Smooth muscle cell (in vitro differentiated cells): Measurements from ENCODE around the gene KAT7. TPM values are rescaled to one million over a fixed set of nuclear protein-coding genes. Genes with fewer than 3 reads are reported as not detected.
"Not testable (repeated sequence)": the region's sequence is repeated elsewhere in the genome, so short reads cannot be mapped to it uniquely, and the experiment has no call there.

ENCODE experiments used
- DNase-seq: peaks from one replicate; lab custom pipeline; 2025; ENCODE audit not compliant: unreplicated experiment; lab: John Stamatoyannopoulos, UW
- H2AFZ ChIP-seq: fragments of 200-600 bp; sonication (generic); 2 replicates; pipeline ENCODE4 v1.6.0; 2016; ENCODE audit warnings: antibody characterized with exemption, low read depth, mild to moderate bottlenecking
- H3F3A ChIP-seq: fragments of 200-600 bp; sonication (generic); 2 replicates; pipeline ENCODE4 v1.6.0; 2017; ENCODE audit warnings: antibody characterized with exemption, low read depth
- H3K27ac ChIP-seq: fragments of 200-600 bp; sonication (generic); 2 replicates; pipeline ENCODE4 v1.5.1; 2016; ENCODE audit warnings: low read depth, mild to moderate bottlenecking
- H3K27me3 ChIP-seq: fragments of 200-600 bp; sonication (generic); 2 replicates; pipeline ENCODE4 v1.6.1; 2016; ENCODE audit warnings: low read depth, mild to moderate bottlenecking
- H3K36me3 ChIP-seq: fragments of 200-600 bp; sonication (generic); 2 replicates; pipeline ENCODE4 v1.5.1; 2016; ENCODE audit warnings: low read depth
- H3K4me1 ChIP-seq: fragments of 200-600 bp; sonication (generic); 2 replicates; pipeline ENCODE4 v1.5.1; 2016; ENCODE audit warnings: low read depth
- H3K4me2 ChIP-seq: fragments of 200-600 bp; sonication (generic); 2 replicates; pipeline ENCODE4 v1.6.0; 2016; ENCODE audit warnings: mild to moderate bottlenecking
- H3K4me3 ChIP-seq: fragments of 200-600 bp; sonication (generic); 2 replicates; pipeline ENCODE4 v1.5.1; 2016; ENCODE audit warnings: mild to moderate bottlenecking
- H3K79me2 ChIP-seq: fragments of 200-600 bp; sonication (generic); 2 replicates; pipeline ENCODE4 v1.6.0; 2016; ENCODE audit warnings: low read depth, mild to moderate bottlenecking
- H3K9ac ChIP-seq: fragments of 200-600 bp; sonication (generic); 2 replicates; pipeline ENCODE4 v1.6.0; 2016; ENCODE audit warnings: low read depth
- H3K9me3 ChIP-seq: fragments of 200-600 bp; sonication (generic); replicated peaks from 2 replicates; pipeline ENCODE4 v1.5.1; 2016; ENCODE audit warnings: low read depth
- H4K20me1 ChIP-seq: fragments of 200-600 bp; sonication (generic); 2 replicates; pipeline ENCODE4 v1.6.0; 2016; ENCODE audit warnings: low read depth
- CTCF ChIP-seq: fragments of 200-600 bp; sonication (generic); IDR thresholded peaks from 2 replicates; pipeline ENCODE4 v1.5.1; 2017; ENCODE audit warnings: borderline replicate concordance, mild to moderate bottlenecking, antibody characterized with exemption; ENCODE audit not compliant: insufficient read depth, poor library complexity, severe bottlenecking
- WGBS: methylation state at CpG from one replicate; pipeline ENCODE4 v1.1.7; 2016; ENCODE audit warnings: low lambda C conversion rate; 5-methylcytosine and 5-hydroxymethylcytosine counted together
- polyA plus RNA-seq: library from polyadenylated mRNA; unstranded; fragments of >200 nt; fragmentation: Nextera tagmentation; extraction: Ambion mirVana; gene quantifications from 2 replicates; pipeline ENCODE4 v1.2.1, GENCODE V29; 2016
- total RNA-seq: library from RNA; depleted of rRNA; stranded (reverse); fragments of >200 nt; gene quantifications from 2 replicates; pipeline ENCODE4 v1.2.3, GENCODE V29; 2014

Gene KAT7
- total and polyA plus RNA-seq, 2 experiments from 2014 or later = 21.7 to 32.0 TPM

GRCh38 chr17:49821916-49822315 lies 33.4 kb downstream of the KAT7 start:
- H3K9ac ChIP-seq = no peak overlapping the region
- no peaks in the 10 kb centered on the region for H3K4me1 ChIP-seq
- H3K79me2 ChIP-seq = no peaks in the 10 kb centered on the region
- no peak overlapping the region for H3K4me2 ChIP-seq
- H3K4me3 ChIP-seq = no peak overlapping the region
- TF ChIP-seq CTCF = no peak
- peaks cover 16% of the 10 kb centered on the region for H3F3A ChIP-seq
- 76% methylated on average over 1 of the region's 1 CpG for WGBS
- no peaks in the 10 kb centered on the region for H3K27me3 ChIP-seq
- H4K20me1 ChIP-seq = peaks cover 62% of the 10 kb centered on the region
- no peaks in the 10 kb centered on the region for H3K9me3 ChIP-seq
- H3K27ac ChIP-seq = no peak overlapping the region
- H3K36me3 ChIP-seq = peaks cover 18% of the 10 kb centered on the region
- H2AFZ ChIP-seq = no peak overlapping the region
- no peak for DNase-seq

GRCh38 chr17:49822829-49823228 lies 34.3 kb downstream of the KAT7 start:
- H3K9ac ChIP-seq = no peak overlapping the region
- no peaks in the 10 kb centered on the region for H3K27me3 ChIP-seq
- H2AFZ ChIP-seq = no peak overlapping the region
- DNase-seq = no peak
- no peaks in the 10 kb centered on the region for H3K4me1 ChIP-seq
- no peak overlapping the region for H3K4me2 ChIP-seq
- TF ChIP-seq CTCF = no peak
- 58% methylated on average over 2 of the region's 2 CpGs for WGBS
- peaks cover 16% of the 10 kb centered on the region for H3F3A ChIP-seq
- peaks cover 62% of the 10 kb centered on the region for H4K20me1 ChIP-seq
- H3K79me2 ChIP-seq = no peaks in the 10 kb centered on the region
- no peaks in the 10 kb centered on the region for H3K9me3 ChIP-seq
- H3K36me3 ChIP-seq = peaks cover 19% of the 10 kb centered on the region
- H3K4me3 ChIP-seq = no peak overlapping the region
- H3K27ac ChIP-seq = peak overlapping the region; percentile 60

- H3K79me2 ChIP-seq = no peaks in the 10 kb centered on the region
- WGBS = 55% methylated on average over 2 of the region's 2 CpGs
- H3K4me3 ChIP-seq = no peak overlapping the region
- no peak overlapping the region for H3K4me2 ChIP-seq
- H3K27me3 ChIP-seq = no peaks in the 10 kb centered on the region
- peaks cover 19% of the 10 kb centered on the region for H3K36me3 ChIP-seq
- H4K20me1 ChIP-seq = peaks cover 59% of the 10 kb centered on the region
- H3K4me1 ChIP-seq = no peaks in the 10 kb centered on the region
- DNase-seq = no peak
- H3F3A ChIP-seq = peaks cover 16% of the 10 kb centered on the region
- no peaks in the 10 kb centered on the region for H3K9me3 ChIP-seq
- no peak overlapping the region for H2AFZ ChIP-seq
- H3K9ac ChIP-seq = no peak overlapping the region
- TF ChIP-seq CTCF = no peak
- peak overlapping the region; percentile 60 for H3K27ac ChIP-seq
These were observed 35.1 kb downstream of the KAT7 start for GRCh38 chr17:49823614-49824013.

- Histone ChIP-seq H3K27ac (no peak overlapping the region), H3K9me3 (no peaks in the 10 kb centered on the region), H4K20me1 (peaks cover 54% of the 10 kb centered on the region), H3K4me3 (no peak overlapping the region), H2AFZ (no peak overlapping the region), H3K36me3 (peaks cover 19% of the 10 kb centered on the region), H3K79me2 (no peaks in the 10 kb centered on the region), H3K4me1 (no peaks in the 10 kb centered on the region), H3K27me3 (no peaks in the 10 kb centered on the region), H3K9ac (no peak overlapping the region), H3F3A (peaks cover 16% of the 10 kb centered on the region), H3K4me2 (no peak overlapping the region)
- no peak for TF ChIP-seq CTCF
- WGBS = 95% methylated on average over 2 of the region's 2 CpGs
- DNase-seq = no peak
These were observed 37.2 kb downstream of the KAT7 start for GRCh38 chr17:49825645-49826044.

GRCh38 chr17:49828325-49828724 lies 39.8 kb downstream of the KAT7 start:
- not testable (repeated sequence) for H3K27me3 ChIP-seq, H3K4me1 ChIP-seq, H3K9ac ChIP-seq, H3K4me3 ChIP-seq, H3K79me2 ChIP-seq, DNase-seq, H3K4me2 ChIP-seq, H3K9me3 ChIP-seq, H2AFZ ChIP-seq, H3F3A ChIP-seq, H3K27ac ChIP-seq
- H3K36me3 ChIP-seq = peaks cover 19% of the 10 kb centered on the region
- H4K20me1 ChIP-seq = peaks cover 30% of the 10 kb centered on the region
- 57% methylated on average over 2 of the region's 2 CpGs for WGBS
